ENCODE measurements around the gene TK1. TPM values are rescaled to one million over a fixed set of nuclear protein-coding genes. Genes with fewer than 3 reads are reported as not detected.

The TK1 gene
- total RNA-seq, 1 experiment from 2014 or later: 340 TPM

DNA sequence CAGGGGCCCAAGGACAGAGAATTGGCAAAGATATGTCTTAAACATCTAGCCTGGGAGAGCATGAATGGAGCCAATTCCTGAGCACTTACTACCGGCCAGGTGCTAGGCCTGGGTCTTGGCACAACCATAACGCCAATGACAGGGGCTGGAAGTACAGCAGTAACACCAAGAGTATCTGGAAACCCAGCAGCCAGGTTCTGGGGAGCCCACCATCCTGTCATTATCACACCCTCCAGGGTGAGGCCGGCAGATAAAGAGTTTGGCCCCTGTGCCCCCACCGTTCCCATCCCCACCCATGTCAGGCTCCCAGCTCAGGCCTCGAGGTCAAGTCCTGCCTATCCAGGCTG lies 56.8 kb downstream of the TK1 start:
- DNase-seq (no peak), ATAC-seq (no peak)
- Histone ChIP-seq H3K4me1 (ENCODE audit: insufficient read depth, low read length) (peaks cover 27% of the 10 kb centered on the region), H3K27ac (ENCODE audit: low read length) (no peak overlapping the region), H3K9me3 (ENCODE audit: low read length) (no peaks in the 10 kb centered on the region), H2AFZ (ENCODE audit: low read length) (no peak overlapping the region), H3K4me3 (ENCODE audit: low read length) (no peak overlapping the region), H3K4me2 (ENCODE audit: low read length) (no peak overlapping the region), H3K36me3 (ENCODE audit: low read depth, low read length) (peaks cover 2% of the 10 kb centered on the region; the same call in 1 of the 2 replicates), H3K9me2 (replicated peaks; ENCODE audit: low read length) (no peaks in the 10 kb centered on the region), H4K20me1 (ENCODE audit: low read length) (no peaks in the 10 kb centered on the region), H3K27me3 (ENCODE audit: low read length) (no peaks in the 10 kb centered on the region), H3K9ac (ENCODE audit: low read length) (no peak overlapping the region), H3F3A (ENCODE audit: low read length, unreplicated experiment) (peaks cover 3% of the 10 kb centered on the region), H3K79me2 (ENCODE audit: low read length) (peaks cover 23% of the 10 kb centered on the region)
- intact Hi-C loops (cut with micrococcal nuclease): no loop called here
- POLR2A ChIA-PET (ENCODE audit: unreplicated experiment): interaction anchor here (0.5 kb wide), 1 partner anchor 10 kb away, joined by 3 read pairs; no protein-coding TSS in a partner anchor
- TF ChIP-seq EZH2 (IDR thresholded peaks at IDR 0.05; ENCODE audit: low read length, unreplicated experiment): no peak
- no peak for TF ChIP-seq EZH2phosphoT487 (IDR thresholded peaks at IDR 0.05; ENCODE audit: borderline replicate concordance, low read length)
- TF ChIP-seq, protein P1, sequence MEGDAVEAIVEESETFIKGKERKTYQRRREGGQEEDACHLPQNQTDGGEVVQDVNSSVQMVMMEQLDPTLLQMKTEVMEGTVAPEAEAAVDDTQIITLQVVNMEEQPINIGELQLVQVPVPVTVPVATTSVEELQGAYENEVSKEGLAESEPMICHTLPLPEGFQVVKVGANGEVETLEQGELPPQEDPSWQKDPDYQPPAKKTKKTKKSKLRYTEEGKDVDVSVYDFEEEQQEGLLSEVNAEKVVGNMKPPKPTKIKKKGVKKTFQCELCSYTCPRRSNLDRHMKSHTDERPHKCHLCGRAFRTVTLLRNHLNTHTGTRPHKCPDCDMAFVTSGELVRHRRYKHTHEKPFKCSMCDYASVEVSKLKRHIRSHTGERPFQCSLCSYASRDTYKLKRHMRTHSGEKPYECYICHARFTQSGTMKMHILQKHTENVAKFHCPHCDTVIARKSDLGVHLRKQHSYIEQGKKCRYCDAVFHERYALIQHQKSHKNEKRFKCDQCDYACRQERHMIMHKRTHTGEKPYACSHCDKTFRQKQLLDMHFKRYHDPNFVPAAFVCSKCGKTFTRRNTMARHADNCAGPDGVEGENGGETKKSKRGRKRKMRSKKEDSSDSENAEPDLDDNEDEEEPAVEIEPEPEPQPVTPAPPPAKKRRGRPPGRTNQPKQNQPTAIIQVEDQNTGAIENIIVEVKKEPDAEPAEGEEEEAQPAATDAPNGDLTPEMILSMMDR (conservative IDR thresholded peaks at IDR 0.05; ENCODE audit: low read depth, low read length): no peak
- CTCF ChIA-PET: no interaction called here
- BruUV-seq (replicated peaks): no TSS peak

DNA sequence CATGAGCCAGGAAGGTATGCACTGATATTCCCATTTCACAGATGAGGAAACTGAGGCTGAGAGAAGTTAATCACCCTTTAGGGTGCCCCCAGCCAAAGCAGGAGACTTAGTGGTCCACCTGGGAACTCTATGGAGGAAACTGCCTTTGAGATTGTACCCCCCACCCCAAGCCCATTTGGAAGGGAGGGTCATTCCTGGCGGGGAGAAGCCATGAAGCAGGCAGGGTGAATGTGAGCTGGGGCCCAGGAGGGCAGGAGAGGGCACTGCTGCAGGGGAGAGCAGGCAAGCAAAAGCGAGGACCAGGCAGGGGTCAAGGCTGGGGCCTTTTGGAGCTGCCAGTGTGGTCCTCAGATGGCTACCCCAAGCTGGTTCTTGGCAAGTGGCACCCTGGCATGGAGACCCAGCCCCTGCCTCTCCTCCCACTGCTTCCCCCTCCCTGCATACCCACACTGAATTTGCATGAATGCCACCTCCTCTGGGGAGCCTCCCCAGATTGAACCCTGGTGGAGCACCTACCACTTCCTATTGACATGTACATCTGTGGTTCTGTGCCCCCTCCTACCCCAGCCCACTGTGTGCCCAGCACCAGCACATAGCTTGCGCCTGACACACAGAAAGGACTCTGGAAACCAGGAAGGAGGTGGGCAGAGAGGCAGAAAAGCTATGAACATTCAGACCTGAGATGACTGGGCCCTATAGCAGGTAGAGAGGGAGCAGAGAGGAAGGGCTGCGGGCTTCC lies 57.3 kb downstream of the TK1 start:
- Histone ChIP-seq H3K4me3 (ENCODE audit: low read length) (peak overlapping the region; percentile 95), H3K9ac (ENCODE audit: low read length) (no peak overlapping the region), H3K79me2 (ENCODE audit: low read length) (peaks cover 23% of the 10 kb centered on the region), H3K4me2 (ENCODE audit: low read length) (peak overlapping the region; percentile 99), H3K36me3 (ENCODE audit: low read depth, low read length) (peaks cover 4% of the 10 kb centered on the region; the same call in 1 of the 2 replicates), H3K27me3 (ENCODE audit: low read length) (no peaks in the 10 kb centered on the region), H3F3A (ENCODE audit: low read length, unreplicated experiment) (peaks cover 3% of the 10 kb centered on the region), H3K27ac (ENCODE audit: low read length) (peak overlapping the region; percentile 70; the same call in 1 of the 2 replicates), H3K9me3 (ENCODE audit: low read length) (no peaks in the 10 kb centered on the region), H4K20me1 (ENCODE audit: low read length) (no peaks in the 10 kb centered on the region), H3K4me1 (ENCODE audit: insufficient read depth, low read length) (peaks cover 27% of the 10 kb centered on the region), H3K9me2 (replicated peaks; ENCODE audit: low read length) (no peaks in the 10 kb centered on the region), H2AFZ (ENCODE audit: low read length) (peak overlapping the region; percentile 94)
- TF ChIP-seq EZH2 (IDR thresholded peaks at IDR 0.05; ENCODE audit: low read length, unreplicated experiment): no peak
- TF ChIP-seq, protein P1 (conservative IDR thresholded peaks at IDR 0.05; ENCODE audit: low read depth, low read length): no peak
- no peak for TF ChIP-seq EZH2phosphoT487 (IDR thresholded peaks at IDR 0.05; ENCODE audit: borderline replicate concordance, low read length)
- no peak for DNase-seq
- POLR2A ChIA-PET (ENCODE audit: unreplicated experiment): interaction anchor here (0.5 to 1.4 kb wide), 3 partner anchors 11 to 989 kb away, joined by 3 to 27 read pairs (median 18); partner anchors contain the start of gene SEC14L1
- no peak for ATAC-seq
- CTCF ChIA-PET: interaction anchor here (1.6 kb wide), 1 partner anchor 122 kb away, joined by 3 read pairs; no protein-coding TSS in a partner anchor
- intact Hi-C loops (cut with micrococcal nuclease): loop anchor here (2.0 kb wide), 1 partner anchor 57 kb away; the partner anchor contains the start of genes AFMID and TK1
- BruUV-seq (replicated peaks): no TSS peak

All from PC-3 (cell line).